Nephron (organoid): ENCODE results near the gene KASH5.

ENCODE experiments used
- H3K27ac Mint-ChIP-seq, 3 experiments: 2 replicates each; pipeline ENCODE4 v1.8.0; 2020; ENCODE audit warnings: mixed read lengths in 3 of 3, mild to moderate bottlenecking in 2 of 3, moderate library complexity in 1 of 3
- H3K27me3 Mint-ChIP-seq: 2 replicates; pipeline ENCODE4 v1.8.0; 2021; ENCODE audit warnings: low read depth, mild to moderate bottlenecking, moderate library complexity, mixed read lengths
- H3K36me3 Mint-ChIP-seq: 2 replicates; pipeline ENCODE4 v1.8.0; 2020; ENCODE audit warnings: low read depth, mixed read lengths
- H3K4me1 Mint-ChIP-seq: 2 replicates; pipeline ENCODE4 v1.8.0; 2020; ENCODE audit warnings: mixed read lengths
- H3K4me3 Mint-ChIP-seq, 3 experiments: 2 replicates each; pipeline ENCODE4 v1.8.0; 2020; ENCODE audit warnings: mild to moderate bottlenecking in 3 of 3, mixed read lengths in 3 of 3, moderate library complexity in 2 of 3
- H3K9me3 Mint-ChIP-seq: 2 replicates; pipeline ENCODE4 v1.8.0; 2020; ENCODE audit warnings: mixed read lengths
- CTCF ChIP-seq, 3 experiments: fragments of 200-600 bp; sonication (generic); IDR thresholded peaks; one replicate each; pipeline ENCODE4 v1.5.0; 2021; ENCODE audit warnings: antibody characterized with exemption in 3 of 3; ENCODE audit not compliant: unreplicated experiment in 3 of 3

KASH5 gene

DNA sequence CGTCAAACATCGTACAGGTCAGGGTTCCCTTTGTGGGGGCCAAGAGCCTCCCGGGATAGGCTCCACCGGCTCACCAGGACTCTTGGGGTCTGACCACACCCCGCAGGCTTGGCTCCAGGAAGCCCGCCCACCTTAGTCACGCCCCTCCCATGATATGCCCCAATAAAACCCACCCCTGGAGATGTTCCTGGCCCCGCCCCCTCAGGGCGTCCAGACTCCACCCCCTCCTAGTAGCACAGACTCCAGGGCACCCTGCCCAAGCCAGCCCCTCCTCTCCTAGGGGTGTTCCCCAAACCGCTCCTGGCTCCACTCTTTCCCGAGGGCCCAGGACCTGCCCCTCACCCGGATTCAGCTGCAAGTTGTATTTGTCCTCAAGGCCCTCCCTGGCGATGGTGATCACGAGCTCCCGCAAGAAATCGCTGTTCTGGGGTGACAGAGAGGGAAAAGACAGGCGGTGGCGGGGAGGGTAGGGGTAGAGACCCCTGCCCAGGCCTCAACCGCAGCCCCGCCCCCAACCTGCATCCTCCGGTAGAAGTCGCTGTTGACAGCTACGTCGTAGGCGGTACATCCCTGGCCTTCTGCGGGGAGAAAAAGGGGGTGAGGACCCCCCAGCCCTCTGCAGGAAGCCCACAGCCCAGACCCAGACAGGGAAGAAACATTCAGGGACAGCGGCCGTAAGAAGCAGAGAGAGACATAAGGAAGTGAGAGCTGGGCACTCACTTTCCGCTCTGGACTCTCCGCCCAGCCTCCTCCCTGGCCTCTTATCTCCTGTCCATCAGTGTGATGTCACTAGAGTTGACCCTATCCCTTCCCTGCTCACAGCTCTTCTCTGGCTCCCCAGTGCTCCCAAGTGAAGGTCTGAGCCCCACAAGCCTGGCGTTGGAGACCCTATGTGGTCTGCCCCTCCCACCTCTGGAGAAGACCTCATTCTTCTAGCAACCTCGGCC is 59.7 kb downstream of the KASH5 start:
- H3K4me3 Mint-ChIP-seq, result peak overlapping the region in 2 of 3 experiments; percentile 48 to 77
- no peaks in the 10 kb centered on the region for H3K9me3 Mint-ChIP-seq
- H3K4me1 Mint-ChIP-seq, result peaks cover 8% of the 10 kb centered on the region

DNA sequence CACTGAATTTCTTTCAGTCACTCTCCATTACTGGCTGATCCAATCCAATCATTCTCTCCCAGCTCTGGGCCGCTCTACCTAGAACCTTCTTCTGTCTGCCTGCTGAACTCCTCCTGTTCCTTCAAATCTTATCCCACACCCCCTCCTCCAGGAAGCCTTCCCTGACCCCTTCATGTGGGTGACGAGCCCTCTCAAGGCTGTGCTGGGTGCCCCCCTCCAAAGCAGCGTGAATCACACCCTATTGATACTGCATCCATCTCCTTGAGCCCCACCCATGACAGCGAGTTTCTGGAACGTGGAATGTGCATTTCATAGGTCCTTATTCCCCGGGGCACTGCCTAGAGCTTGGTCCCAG is 60.4 kb downstream of the KASH5 start:
- TF ChIP-seq CTCF (IDR thresholded peaks at IDR 0.05; ENCODE audit: unreplicated experiment in 3 of 3), result no peak
- Mint-ChIP-seq H3K27ac (no peak overlapping the region), H3K36me3 (peaks cover 32% of the 10 kb centered on the region), H3K27me3 (peaks cover 7% of the 10 kb centered on the region), H3K9me3 (no peaks in the 10 kb centered on the region), H3K4me1 (peaks cover 12% of the 10 kb centered on the region), H3K4me3 (peak overlapping the region; percentile 77 to 99 (median 78))

More for the DNA sequence above, 59.7 kb downstream of the KASH5 start:
- Mint-ChIP-seq H3K36me3 (peaks cover 32% of the 10 kb centered on the region), H3K27ac (no peak overlapping the region), H3K27me3 (peaks cover 14% of the 10 kb centered on the region)
- TF ChIP-seq CTCF (IDR thresholded peaks at IDR 0.05; ENCODE audit: unreplicated experiment in 3 of 3), result no peak

GRCh38 chr19:49450405-49450804 is 62.4 kb downstream of the KASH5 start:
- TF ChIP-seq CTCF (IDR thresholded peaks at IDR 0.05; ENCODE audit: unreplicated experiment in 3 of 3), result no peak
- peaks cover 12% of the 10 kb centered on the region for H3K4me1 Mint-ChIP-seq
- H3K27ac Mint-ChIP-seq, result no peak overlapping the region
- H3K9me3 Mint-ChIP-seq, result no peaks in the 10 kb centered on the region
- H3K4me3 Mint-ChIP-seq, result peak overlapping the region; percentile 95 to 99 (median 99)
- H3K36me3 Mint-ChIP-seq, result peaks cover 32% of the 10 kb centered on the region
- H3K27me3 Mint-ChIP-seq, result no peaks in the 10 kb centered on the region

DNA sequence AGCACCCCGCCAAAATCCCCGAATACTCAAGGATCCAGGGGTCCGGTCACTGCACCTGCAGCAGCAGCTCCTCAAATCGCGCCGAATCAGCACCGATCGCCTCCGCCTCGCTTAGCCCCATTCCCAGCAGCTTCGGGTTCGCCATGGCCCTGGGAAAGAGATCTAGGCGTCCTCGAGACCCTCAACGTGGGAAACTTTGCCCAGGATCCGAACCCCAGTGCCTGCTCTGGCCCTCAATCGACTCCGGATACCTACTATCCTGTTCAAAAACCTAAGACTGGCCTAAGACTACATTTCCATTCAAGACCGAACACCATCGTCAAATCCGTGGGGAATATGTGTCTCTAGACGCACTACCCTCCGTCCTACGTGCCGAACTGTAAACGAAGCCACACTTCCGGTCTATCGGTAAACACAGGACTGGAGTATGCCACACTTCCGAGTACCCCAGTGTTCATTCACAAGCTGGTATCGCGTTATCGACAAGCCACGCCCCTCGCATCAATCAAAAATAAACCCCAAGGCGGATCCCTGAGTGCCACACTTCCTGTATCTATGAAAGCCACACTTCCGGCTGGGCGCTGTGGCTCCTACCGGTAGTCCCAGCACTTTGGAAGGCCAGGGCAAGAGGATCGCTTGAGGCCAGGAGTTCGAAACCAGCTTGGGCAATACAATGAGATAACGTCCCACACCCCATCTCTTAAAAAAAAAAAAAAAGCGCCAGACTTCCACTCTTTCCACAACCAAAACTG is 63.6 kb downstream of the KASH5 start, which contains the start of gene PIH1D1:
PIH1D1 (minus strand) TSS at position 385 of the 752 bp plus-strand sequence; CDS start at position 145, 240 bp downstream.
- TF ChIP-seq CTCF (IDR thresholded peaks at IDR 0.05; ENCODE audit: unreplicated experiment in 3 of 3), result peak in 1 of 3 experiments; percentile 31
- Mint-ChIP-seq H3K27me3 (no peaks in the 10 kb centered on the region), H3K9me3 (no peaks in the 10 kb centered on the region), H3K36me3 (peaks cover 35% of the 10 kb centered on the region), H3K4me1 (peaks cover 19% of the 10 kb centered on the region), H3K27ac (peak within 1 kb of the TSS; percentile 93 to 99 (median 98)), H3K4me3 (peak within 1 kb of the TSS; percentile 95 to 99 (median 99))

DNA sequence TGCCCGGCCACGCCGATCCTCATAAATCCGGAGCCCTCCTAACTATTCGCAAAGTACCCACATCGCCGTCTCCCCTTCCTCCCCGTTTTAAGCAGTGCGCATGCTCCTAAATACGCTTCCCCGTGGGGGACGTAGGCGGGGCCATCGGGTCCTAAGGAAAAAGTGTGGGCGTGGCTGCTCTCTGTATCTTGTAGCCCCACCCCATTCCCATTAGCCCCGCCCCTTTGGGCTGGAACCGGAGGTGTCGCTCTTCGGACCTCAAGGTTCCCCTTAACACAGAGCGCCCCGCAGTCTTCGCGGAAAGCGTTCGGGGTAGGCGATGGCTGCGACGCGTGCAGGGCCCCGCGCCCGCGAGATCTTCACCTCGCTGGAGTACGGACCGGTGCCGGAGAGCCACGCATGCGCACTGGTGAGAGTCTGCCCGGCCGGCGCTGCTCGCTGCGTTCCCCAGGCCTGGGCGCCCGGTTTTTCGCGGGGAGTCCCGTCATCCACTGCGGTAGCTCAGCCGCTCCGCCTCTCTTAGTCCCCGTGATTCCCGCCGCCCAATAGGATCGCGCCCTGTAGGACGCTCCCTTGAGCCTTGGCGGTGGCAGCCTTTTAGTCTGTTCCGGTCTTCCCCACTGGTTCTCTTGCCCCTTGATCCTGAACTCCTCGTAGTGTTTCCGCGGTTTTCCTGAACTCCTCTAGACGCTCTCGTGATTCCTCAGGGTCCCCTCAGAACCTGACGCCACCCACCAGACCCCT is 65.1 kb downstream of the KASH5 start, which contains the start of gene ALDH16A1:
ALDH16A1 (plus strand) TSS at position 213 of the 744 bp plus-strand sequence; CDS start at position 320, 107 bp downstream.
- Mint-ChIP-seq H3K27ac (peak within 1 kb of the TSS; percentile 98 to 100 (median 99)), H3K4me3 (peak within 1 kb of the TSS; percentile 95 to 99 (median 99)), H3K27me3 (no peaks in the 10 kb centered on the region), H3K36me3 (peaks cover 32% of the 10 kb centered on the region), H3K4me1 (peaks cover 19% of the 10 kb centered on the region), H3K9me3 (no peaks in the 10 kb centered on the region)
- TF ChIP-seq CTCF (IDR thresholded peaks at IDR 0.05; ENCODE audit: unreplicated experiment in 3 of 3), result no peak
